Vagina (tissue), 2 donors: ENCODE results near the gene CBR1.

ENCODE experiments used
- POLR2A ChIP-seq, 2 donors: fragments of 450-650 bp; IDR thresholded peaks; one replicate each; pipeline ENCODE4 v1.6.1; 2017; ENCODE audit warnings: antibody characterized with exemption in 2 of 2, mild to moderate bottlenecking in 2 of 2, moderate library complexity in 2 of 2
- TF ChIP-seq, protein P1 (sequence below), 3 experiments: fragments of 450-650 bp in 2 of 3; fragments of 200-600 bp in 1 of 3; sonication (generic) in 1 of 3; IDR thresholded peaks; one replicate each; pipeline ENCODE4 v1.5.1; 2017 to 2019; ENCODE audit warnings: antibody characterized with exemption in 3 of 3, mild to moderate bottlenecking in 2 of 3, moderate library complexity in 2 of 3

DNA sequence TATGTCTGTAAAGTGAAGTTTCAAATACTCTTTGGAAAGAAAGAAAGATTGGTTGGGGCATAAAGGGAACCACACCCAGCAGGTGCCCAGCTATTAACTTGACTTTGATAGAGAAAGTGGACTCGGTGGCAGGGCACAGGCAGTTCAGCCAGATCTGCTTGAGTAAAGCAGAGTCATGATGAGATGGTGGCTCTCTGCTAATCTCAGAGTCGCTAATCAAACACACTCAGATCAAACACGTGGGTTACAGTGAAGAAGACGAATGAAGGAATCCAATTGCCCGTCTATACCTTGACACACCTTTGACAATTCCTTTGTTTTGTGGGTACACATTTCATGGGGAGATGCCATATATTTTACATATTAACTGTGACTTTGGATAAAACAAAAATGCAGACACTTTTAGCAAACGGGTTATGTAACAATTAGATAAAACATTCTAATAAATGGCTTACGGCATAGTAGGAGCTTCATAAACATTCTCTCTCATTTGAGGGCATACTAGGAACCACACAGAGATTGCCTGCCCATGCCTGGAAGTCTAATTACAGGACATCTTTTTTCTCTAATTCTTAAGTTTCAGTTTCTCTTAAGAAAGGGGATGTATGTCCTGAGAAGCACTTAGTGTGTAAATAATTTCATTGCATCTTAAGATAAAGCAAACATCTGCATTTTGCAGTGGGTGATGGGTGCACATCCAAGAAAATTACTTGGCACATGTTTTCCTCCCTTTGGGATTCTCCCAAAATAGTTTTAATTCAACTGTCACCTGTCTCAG is 7.2 kb downstream of the CBR1 start:
- no peak for TF ChIP-seq POLR2A (IDR thresholded peaks at IDR 0.05)
- TF ChIP-seq, protein P1, sequence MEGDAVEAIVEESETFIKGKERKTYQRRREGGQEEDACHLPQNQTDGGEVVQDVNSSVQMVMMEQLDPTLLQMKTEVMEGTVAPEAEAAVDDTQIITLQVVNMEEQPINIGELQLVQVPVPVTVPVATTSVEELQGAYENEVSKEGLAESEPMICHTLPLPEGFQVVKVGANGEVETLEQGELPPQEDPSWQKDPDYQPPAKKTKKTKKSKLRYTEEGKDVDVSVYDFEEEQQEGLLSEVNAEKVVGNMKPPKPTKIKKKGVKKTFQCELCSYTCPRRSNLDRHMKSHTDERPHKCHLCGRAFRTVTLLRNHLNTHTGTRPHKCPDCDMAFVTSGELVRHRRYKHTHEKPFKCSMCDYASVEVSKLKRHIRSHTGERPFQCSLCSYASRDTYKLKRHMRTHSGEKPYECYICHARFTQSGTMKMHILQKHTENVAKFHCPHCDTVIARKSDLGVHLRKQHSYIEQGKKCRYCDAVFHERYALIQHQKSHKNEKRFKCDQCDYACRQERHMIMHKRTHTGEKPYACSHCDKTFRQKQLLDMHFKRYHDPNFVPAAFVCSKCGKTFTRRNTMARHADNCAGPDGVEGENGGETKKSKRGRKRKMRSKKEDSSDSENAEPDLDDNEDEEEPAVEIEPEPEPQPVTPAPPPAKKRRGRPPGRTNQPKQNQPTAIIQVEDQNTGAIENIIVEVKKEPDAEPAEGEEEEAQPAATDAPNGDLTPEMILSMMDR (IDR thresholded peaks at IDR 0.05), result no peak
